PC-9 (cell line): ENCODE results near the gene PEAK1. TPM values are rescaled to one million over a fixed set of nuclear protein-coding genes. Genes with fewer than 3 reads are reported as not detected.

Experiments used
- BruUV-seq: library from RNA; stranded (reverse); fragments of 400-500 nt; replicated peaks from 2 replicates; lab custom pipeline; 2021; lab: Mats Ljungman, UMichigan
- CTCF ChIA-PET: fragments of 300-600 bp; sonication (Branson Sonifier 250); formaldehyde crosslinking; loops from one replicate; lab custom pipeline; 2022; ENCODE audit warnings: antibody characterized with exemption; lab: Charles Lee
- POLR2A ChIA-PET: fragments of 300-600 bp; sonication (Branson Sonifier 250); formaldehyde crosslinking; loops from one replicate; lab custom pipeline; 2022; ENCODE audit warnings: antibody characterized with exemption; ENCODE audit not compliant: unreplicated experiment; lab: Charles Lee
- DNase-seq, 2 experiments: peaks; one replicate each; pipeline versions ENCODE4 v3.0.0 to v3.0.0-alpha.2; 2015 to 2022; ENCODE audit warnings: mixed read lengths in 1 of 2
- H2AFZ ChIP-seq: fragments of 200-600 bp; sonication (generic); 2 replicates; pipeline ENCODE4 v1.8.1; 2017; ENCODE audit warnings: antibody characterized with exemption
- H3F3A ChIP-seq: fragments of 200-600 bp; sonication (generic); 2 replicates; pipeline ENCODE4 v1.8.1; 2017; ENCODE audit warnings: antibody characterized with exemption, mild to moderate bottlenecking, low read depth; ENCODE audit not compliant: insufficient read depth
- H3K27ac ChIP-seq: fragments of 200-600 bp; sonication (generic); 2 replicates; pipeline ENCODE4 v1.6.1; 2016; ENCODE audit warnings: mixed run types
- H3K27me3 ChIP-seq: fragments of 200-600 bp; sonication (generic); 2 replicates; pipeline ENCODE4 v1.6.1; 2016; ENCODE audit warnings: low read depth, mixed run types; ENCODE audit not compliant: insufficient read depth
- H3K36me3 ChIP-seq: fragments of 200-600 bp; sonication (generic); 2 replicates; pipeline ENCODE4 v1.6.1; 2016; ENCODE audit warnings: low read depth, mixed run types
- H3K4me1 ChIP-seq: fragments of 200-600 bp; sonication (generic); replicated peaks from 2 replicates; pipeline ENCODE4 v1.6.1; 2016; ENCODE audit warnings: mixed run types; ENCODE audit not compliant: insufficient read depth
- H3K4me2 ChIP-seq: fragments of 200-600 bp; sonication (generic); 2 replicates; pipeline ENCODE4 v1.6.1; 2017; ENCODE audit warnings: mixed run types
- H3K4me3 ChIP-seq: fragments of 200-600 bp; sonication (generic); 2 replicates; pipeline ENCODE4 v1.6.1; 2016; ENCODE audit warnings: mixed run types
- H3K79me2 ChIP-seq: fragments of 200-600 bp; sonication (generic); 2 replicates; pipeline ENCODE4 v1.6.1; 2017; ENCODE audit warnings: low read depth, mixed run types
- H3K9me2 ChIP-seq: fragments of 200-600 bp; sonication (generic); 2 replicates; pipeline ENCODE4 v1.8.1; 2017; ENCODE audit warnings: mild to moderate bottlenecking; ENCODE audit not compliant: insufficient read depth
- H3K9me3 ChIP-seq: fragments of 200-600 bp; sonication (generic); 2 replicates; pipeline ENCODE4 v1.8.1; 2016; ENCODE audit warnings: low read depth; ENCODE audit not compliant: insufficient read depth
- H4K20me1 ChIP-seq: fragments of 200-600 bp; sonication (generic); 2 replicates; pipeline ENCODE4 v1.8.1; 2017; ENCODE audit not compliant: insufficient read depth
- CTCF ChIP-seq: fragments of 200-600 bp; sonication (generic); conservative IDR thresholded peaks from 2 replicates; pipeline ENCODE4 v1.6.1; 2017; ENCODE audit warnings: mixed run types, antibody characterized with exemption, mild to moderate bottlenecking, moderate library complexity
- EZH2 ChIP-seq: fragments of 200-600 bp; sonication (generic); IDR thresholded peaks from 2 replicates; pipeline ENCODE4 v1.8.0; 2017; ENCODE audit warnings: antibody characterized with exemption, low read depth
- intact Hi-C: fragments of 100-400 bp; cut with micrococcal nuclease; formaldehyde crosslinking; loops from one replicate; pipeline ENCODE4 v1.10.0; 2022; ENCODE audit not compliant: unreplicated experiment
- total RNA-seq: library from RNA; stranded (reverse); gene quantifications from 2 replicates; pipeline ENCODE4 v1.2.3, GENCODE V29; 2021

PEAK1 gene
- total RNA-seq, 1 experiment from 2014 or later, result 20.7 TPM

- H3K27ac ChIP-seq, result no peak overlapping the region
- no peak overlapping the region for H3K4me2 ChIP-seq
- peaks cover 6% of the 10 kb centered on the region; the same call in 1 of the 2 replicates for H3K4me1 ChIP-seq
- ChIA-PET POLR2A (no interaction called here), CTCF (no interaction called here)
- H3K27me3 ChIP-seq, result no peaks in the 10 kb centered on the region
- no peaks in the 10 kb centered on the region for H3K9me2 ChIP-seq
- no peak for DNase-seq
- intact Hi-C loops, result no loop called here
- TF ChIP-seq CTCF (no peak), EZH2 (no peak)
- H3K79me2 ChIP-seq, result no peaks in the 10 kb centered on the region
- H2AFZ ChIP-seq, result no peak overlapping the region
- no peaks in the 10 kb centered on the region for H4K20me1 ChIP-seq
- peaks cover 5% of the 10 kb centered on the region for H3K9me3 ChIP-seq
- H3K4me3 ChIP-seq, result no peak overlapping the region
- H3K36me3 ChIP-seq, result no peaks in the 10 kb centered on the region
- no TSS peak for BruUV-seq
- no peaks in the 10 kb centered on the region for H3F3A ChIP-seq
These were observed 280.6 kb downstream of the PEAK1 start for GRCh38 chr15:77139312-77139711.

GRCh38 chr15:77138167-77138522 lies 281.8 kb downstream of the PEAK1 start:
- intact Hi-C loops, result no loop called here
- Histone ChIP-seq H3K4me2 (no peak overlapping the region), H3K4me1 (no peaks in the 10 kb centered on the region), H3K4me3 (no peak overlapping the region), H3K27ac (no peak overlapping the region), H4K20me1 (no peaks in the 10 kb centered on the region), H2AFZ (no peak overlapping the region), H3K27me3 (no peaks in the 10 kb centered on the region), H3K9me3 (peaks cover 5% of the 10 kb centered on the region), H3K9me2 (no peaks in the 10 kb centered on the region), H3K36me3 (no peaks in the 10 kb centered on the region), H3F3A (no peaks in the 10 kb centered on the region), H3K79me2 (no peaks in the 10 kb centered on the region)
- CTCF ChIA-PET, result no interaction called here
- POLR2A ChIA-PET, result no interaction called here
- no TSS peak for BruUV-seq
- no peak for DNase-seq
- TF ChIP-seq EZH2, result no peak
- no peak for TF ChIP-seq CTCF

GRCh38 chr15:77135181-77135580 lies 284.7 kb downstream of the PEAK1 start:
- no peak for DNase-seq
- H3K36me3 ChIP-seq, result no peaks in the 10 kb centered on the region
- no TSS peak for BruUV-seq
- no peak overlapping the region for H3K4me3 ChIP-seq
- no peaks in the 10 kb centered on the region for H3K79me2 ChIP-seq
- H3F3A ChIP-seq, result no peaks in the 10 kb centered on the region
- H3K27ac ChIP-seq, result no peak overlapping the region
- H2AFZ ChIP-seq, result no peak overlapping the region
- H3K4me2 ChIP-seq, result no peak overlapping the region
- no peaks in the 10 kb centered on the region for H4K20me1 ChIP-seq
- ChIA-PET POLR2A (no interaction called here), CTCF (no interaction called here)
- intact Hi-C loops, result no loop called here
- no peaks in the 10 kb centered on the region for H3K4me1 ChIP-seq
- no peaks in the 10 kb centered on the region for H3K27me3 ChIP-seq
- H3K9me2 ChIP-seq, result no peaks in the 10 kb centered on the region
- TF ChIP-seq EZH2 (no peak), CTCF (no peak)
- H3K9me3 ChIP-seq, result peaks cover 2% of the 10 kb centered on the region
